ENCODE measurements around the gene SEPHS2. TPM values are rescaled to one million over a fixed set of nuclear protein-coding genes. Genes with fewer than 3 reads are reported as not detected.
"Not testable (repeated sequence)": the region's sequence is repeated elsewhere in the genome, so short reads cannot be mapped to it uniquely, and the experiment has no call there.

The SEPHS2 gene
- total RNA-seq, 1 donor from 2014 or later = 13.1 TPM

- no peak for DNase-seq
Observed at GRCh38 chr16:30464078-30464477, 18.4 kb upstream of the SEPHS2 start.

- not testable (repeated sequence) for DNase-seq
Observed at GRCh38 chr16:30461426-30461825, 15.8 kb upstream of the SEPHS2 start.

GRCh38 chr16:30459456-30459855 is 13.8 kb upstream of the SEPHS2 start:
- no peak for DNase-seq

- DNase-seq = no peak
Observed at GRCh38 chr16:30458561-30459394, 13.1 kb upstream of the SEPHS2 start.

GRCh38 chr16:30457743-30458560 is 12.3 kb upstream of the SEPHS2 start:
- no peak for DNase-seq

GRCh38 chr16:30457256-30457655 is 11.6 kb upstream of the SEPHS2 start:
- DNase-seq = no peak

GRCh38 chr16:30456302-30456701 is 10.6 kb upstream of the SEPHS2 start:
- no peak for DNase-seq

GRCh38 chr16:30452709-30453580 is 7.3 kb upstream of the SEPHS2 start:
- not testable (repeated sequence) for DNase-seq

GRCh38 chr16:30449116-30449435 is 3.4 kb upstream of the SEPHS2 start:
- DNase-seq = no peak

- no peak for DNase-seq
Observed at GRCh38 chr16:30447512-30448226, 2.0 kb upstream of the SEPHS2 start.

GRCh38 chr16:30446203-30446595 is 525 bp upstream of the SEPHS2 start:
- no peak for DNase-seq

- DNase-seq = no peak
Observed at GRCh38 chr16:30445149-30445407, 596 bp downstream of the SEPHS2 start.

- DNase-seq = no peak
Observed at GRCh38 chr16:30444231-30445148, 1.2 kb downstream of the SEPHS2 start.

- no peak for DNase-seq
Observed at GRCh38 chr16:30443631-30444030, 2.0 kb downstream of the SEPHS2 start.

GRCh38 chr16:30439720-30440348 is 5.8 kb downstream of the SEPHS2 start:
- DNase-seq = no peak

- no peak for DNase-seq
Observed at GRCh38 chr16:30438835-30439234, 6.8 kb downstream of the SEPHS2 start.

- no peak for DNase-seq
Observed at GRCh38 chr16:30437511-30438046, 8.1 kb downstream of the SEPHS2 start.

GRCh38 chr16:30434852-30435251 is 10.8 kb downstream of the SEPHS2 start:
- no peak for DNase-seq

GRCh38 chr16:30430428-30430970 is 15.2 kb downstream of the SEPHS2 start:
- DNase-seq = no peak
